Colonic mucosa (tissue), 4 donors: Measurements from ENCODE around the gene HORMAD2. TPM values are rescaled to one million over a fixed set of nuclear protein-coding genes. Genes with fewer than 3 reads are reported as not detected.

Experiments
- DNase-seq: peaks from one replicate; pipeline ENCODE4 v3.0.0-alpha.2; 2020
- H3K27ac ChIP-seq: fragments of 200-600 bp; one replicate; pipeline ENCODE4 v1.8.0; 2021
- H3K27me3 ChIP-seq: fragments of 200-600 bp; one replicate; pipeline ENCODE4 v1.8.0; 2021
- H3K36me3 ChIP-seq: fragments of 200-600 bp; one replicate; pipeline ENCODE4 v1.8.0; 2021
- H3K4me1 ChIP-seq: fragments of 200-600 bp; one replicate; pipeline ENCODE4 v1.8.0; 2021; ENCODE audit warnings: mild to moderate bottlenecking
- H3K4me3 ChIP-seq: fragments of 200-600 bp; one replicate; pipeline ENCODE4 v1.8.0; 2021
- H3K9ac ChIP-seq, 2 donors: one replicate each; pipeline ENCODE4 v1.7.0; 2013; ENCODE audit warnings: control low read depth in 2 of 2, low read depth in 2 of 2, low read length in 2 of 2
- H3K9me3 ChIP-seq: fragments of 200-600 bp; one replicate; pipeline ENCODE4 v1.8.0; 2021
- CTCF ChIP-seq: fragments of 200-600 bp; IDR thresholded peaks from one replicate; pipeline ENCODE4 v1.8.0; 2022; ENCODE audit warnings: antibody characterized with exemption, mild to moderate bottlenecking
- intact Hi-C: fragments of 100-400 bp; cut with DNase I; formaldehyde crosslinking; loops from one replicate; pipeline ENCODE4 v1.14.1; 2022
- total RNA-seq, 2 donors: library from RNA; stranded (reverse); fragmentation: NEBNext Ultra II Directional in 1 of 2; extraction: Animal tissue kit (Norgen Biotek cat#: 25700) in 1 of 2; gene quantifications; one replicate each; pipeline ENCODE4 v1.2.1, GENCODE V29; 2021
- donor health status: healthy.
- donor health status: DM: no; HTN: no; CAD: no.
- donor health status: DM: no; HTN: no; CAD: no.

The HORMAD2 gene
- total RNA-seq, 2 donors from 2014 or later = not detected

- H3K4me3 ChIP-seq = no peak overlapping the region
These were observed 141.1 kb downstream of the HORMAD2 start for GRCh38 chr22:30221121-30221992.

GRCh38 chr22:30222321-30222720 is 142.1 kb downstream of the HORMAD2 start:
- no peak for TF ChIP-seq CTCF
- intact Hi-C loops = no loop called here

More at GRCh38 chr22:30221121-30221992, 141.1 kb downstream of the HORMAD2 start:
- Histone ChIP-seq H3K36me3 (no peaks in the 10 kb centered on the region), H3K4me1 (no peaks in the 10 kb centered on the region), H3K9ac (no peak overlapping the region), H3K27me3 (no peaks in the 10 kb centered on the region), H3K9me3 (no peaks in the 10 kb centered on the region), H3K27ac (no peak overlapping the region)
- intact Hi-C loops = no loop called here
- no peak for TF ChIP-seq CTCF
- no peak for DNase-seq

GRCh38 chr22:30223303-30223702 is 143.0 kb downstream of the HORMAD2 start:
- Histone ChIP-seq H3K36me3 (no peaks in the 10 kb centered on the region), H3K9ac (no peak overlapping the region), H3K27ac (no peak overlapping the region), H3K4me3 (no peak overlapping the region), H3K27me3 (no peaks in the 10 kb centered on the region), H3K9me3 (no peaks in the 10 kb centered on the region), H3K4me1 (no peaks in the 10 kb centered on the region)
- intact Hi-C loops = no loop called here
- TF ChIP-seq CTCF = no peak
- DNase-seq = no peak

More at GRCh38 chr22:30222321-30222720, 142.1 kb downstream of the HORMAD2 start:
- Histone ChIP-seq H3K9me3 (no peaks in the 10 kb centered on the region), H3K27me3 (no peaks in the 10 kb centered on the region), H3K4me1 (no peaks in the 10 kb centered on the region), H3K36me3 (no peaks in the 10 kb centered on the region), H3K4me3 (no peak overlapping the region), H3K9ac (no peak overlapping the region), H3K27ac (no peak overlapping the region)
- no peak for DNase-seq

GRCh38 chr22:30224161-30224857 is 144.0 kb downstream of the HORMAD2 start:
- H3K27me3 ChIP-seq = no peaks in the 10 kb centered on the region
- no peak overlapping the region for H3K4me3 ChIP-seq
- no peak for TF ChIP-seq CTCF
- no peak overlapping the region for H3K27ac ChIP-seq
- no peaks in the 10 kb centered on the region for H3K4me1 ChIP-seq
- no peak overlapping the region for H3K9ac ChIP-seq
- intact Hi-C loops = no loop called here
- H3K36me3 ChIP-seq = no peaks in the 10 kb centered on the region
- H3K9me3 ChIP-seq = no peaks in the 10 kb centered on the region
- DNase-seq = no peak

- intact Hi-C loops = no loop called here
- TF ChIP-seq CTCF = no peak
- H3K27me3 ChIP-seq = no peaks in the 10 kb centered on the region
- H3K27ac ChIP-seq = no peak overlapping the region
- H3K36me3 ChIP-seq = no peaks in the 10 kb centered on the region
- H3K9me3 ChIP-seq = no peaks in the 10 kb centered on the region
- H3K9ac ChIP-seq = no peak overlapping the region
- H3K4me1 ChIP-seq = no peaks in the 10 kb centered on the region
- no peak overlapping the region for H3K4me3 ChIP-seq
- no peak for DNase-seq
These were observed 145.1 kb downstream of the HORMAD2 start for GRCh38 chr22:30225220-30225927.
